IPS DF 4.7 (cell line): ENCODE measurements around the gene RAI1.

Experiments used
- DNase-seq: peaks from one replicate; pipeline ENCODE4 v3.0.0-alpha.2; 2013; ENCODE audit warnings: low spot score; ENCODE audit errors: extremely low read depth

Gene RAI1

DNA sequence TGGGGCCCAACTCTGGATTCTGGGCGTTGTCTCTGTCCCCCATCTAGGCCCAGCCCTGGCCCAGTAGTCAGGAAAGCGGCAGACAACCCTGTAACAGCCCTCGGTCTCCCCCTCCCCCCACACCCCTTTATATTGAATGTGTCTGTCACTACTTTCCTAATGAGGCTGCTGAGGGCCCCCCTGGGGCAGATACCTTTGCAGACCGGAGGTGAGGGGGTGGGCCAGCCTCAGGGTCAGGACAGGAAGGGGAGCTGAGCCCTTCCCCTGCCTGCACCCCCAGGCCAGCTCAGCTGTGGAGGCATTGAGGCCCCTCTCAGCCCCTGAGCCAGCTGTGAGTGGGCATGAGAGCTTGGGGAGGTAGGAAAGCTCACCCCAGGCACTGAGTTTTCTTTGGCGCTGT lies 17.1 kb downstream of the RAI1 start:
- no peak for DNase-seq

DNA sequence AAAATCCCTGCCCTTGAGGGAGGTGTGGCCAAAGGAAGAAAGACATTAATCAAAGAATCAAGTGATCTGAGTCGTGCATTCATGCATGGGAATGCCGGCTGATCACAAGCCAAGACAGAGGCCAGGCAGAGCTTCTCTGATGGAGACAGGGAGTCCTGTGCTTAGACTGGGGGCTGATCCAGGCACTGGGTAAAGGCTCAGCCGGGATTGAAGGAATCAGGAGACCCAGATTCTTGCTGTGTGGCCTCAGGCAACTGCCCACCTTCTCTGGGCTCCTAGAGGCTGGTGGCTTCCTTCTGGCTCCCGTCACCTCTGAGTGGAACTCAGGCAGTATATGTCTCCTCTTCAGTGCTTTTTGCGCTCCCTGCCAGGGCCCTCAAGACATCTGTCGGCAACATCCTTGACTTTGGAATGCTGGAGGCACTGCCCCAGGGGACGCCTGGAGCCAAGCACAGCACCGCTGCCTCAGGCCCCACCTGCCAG lies 17.7 kb downstream of the RAI1 start:
- no peak for DNase-seq

DNA sequence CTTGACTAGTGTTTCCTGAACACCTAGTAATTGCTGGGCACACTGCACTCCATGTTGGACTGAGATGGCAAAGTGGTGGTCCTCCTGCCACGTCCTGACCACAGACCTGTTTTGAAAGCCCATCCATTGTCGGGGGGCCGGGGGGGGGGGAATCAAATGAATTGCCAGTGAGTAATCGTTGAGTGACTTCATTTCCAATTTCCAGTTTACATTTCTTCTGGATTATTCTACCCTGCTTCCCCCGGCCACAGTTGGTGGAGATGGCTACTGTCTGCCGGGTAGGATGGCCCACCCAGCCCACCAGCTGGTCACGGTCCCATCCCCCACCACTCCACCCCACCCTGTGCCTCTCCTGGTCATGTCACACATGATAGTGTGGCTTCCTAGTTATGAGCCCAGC lies 18.2 kb downstream of the RAI1 start:
- DNase-seq = no peak

DNA sequence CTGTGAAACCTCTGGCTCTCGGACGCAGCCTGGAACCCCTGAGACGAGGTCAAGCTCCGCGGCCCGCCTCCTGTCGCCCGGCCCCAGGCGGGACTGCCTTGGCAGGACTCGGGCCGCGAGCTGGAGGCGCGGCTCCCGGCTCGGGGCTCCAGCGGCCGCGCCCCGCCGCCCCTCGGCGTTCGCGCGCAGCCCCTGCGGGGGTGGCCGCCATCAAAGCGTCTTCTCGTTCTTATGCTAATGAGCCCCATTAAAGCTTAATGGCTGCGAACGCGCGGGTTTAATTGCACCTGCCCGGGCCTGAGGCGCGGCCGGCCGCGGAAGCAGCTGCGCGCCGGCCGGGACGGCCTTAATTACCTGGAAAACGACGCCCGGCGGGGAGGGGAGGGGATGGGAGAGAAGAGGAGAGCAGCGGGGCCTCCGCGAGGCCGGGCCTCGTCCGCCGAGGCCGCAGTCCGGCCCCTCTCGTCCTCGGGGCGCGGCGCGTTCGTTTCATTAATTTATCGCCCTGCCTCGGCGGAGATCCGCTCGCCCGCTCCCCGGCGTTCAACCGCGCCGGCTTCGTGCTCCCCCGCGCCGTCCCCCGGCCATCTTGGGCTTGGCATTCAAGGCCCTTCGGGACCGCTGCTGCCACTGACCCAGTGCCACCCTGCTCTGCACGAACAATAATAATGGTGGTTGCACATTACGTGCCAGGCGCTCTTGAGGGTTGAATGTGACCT lies 19.2 kb downstream of the RAI1 start:
- no peak for DNase-seq

DNA sequence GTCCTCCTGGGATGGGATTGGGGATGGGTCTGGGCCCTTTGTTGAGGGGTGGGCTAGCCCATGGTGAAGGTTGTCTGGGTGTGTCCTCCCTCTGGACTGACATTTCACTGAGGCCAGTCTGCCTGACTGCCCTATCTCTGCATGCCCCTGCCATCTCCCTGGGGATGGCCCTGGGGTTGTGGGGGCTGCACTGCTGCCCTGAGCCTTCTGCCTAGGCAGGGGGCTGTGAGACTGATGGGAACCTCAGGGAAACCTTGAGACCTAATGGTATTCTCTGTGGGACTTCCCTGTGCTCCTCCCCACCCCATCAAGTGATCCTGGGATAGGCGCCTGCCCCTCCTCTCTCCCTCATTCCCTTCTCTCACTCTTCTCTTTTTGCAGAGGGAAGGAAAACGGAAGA lies 19.9 kb downstream of the RAI1 start:
- DNase-seq = no peak

DNA sequence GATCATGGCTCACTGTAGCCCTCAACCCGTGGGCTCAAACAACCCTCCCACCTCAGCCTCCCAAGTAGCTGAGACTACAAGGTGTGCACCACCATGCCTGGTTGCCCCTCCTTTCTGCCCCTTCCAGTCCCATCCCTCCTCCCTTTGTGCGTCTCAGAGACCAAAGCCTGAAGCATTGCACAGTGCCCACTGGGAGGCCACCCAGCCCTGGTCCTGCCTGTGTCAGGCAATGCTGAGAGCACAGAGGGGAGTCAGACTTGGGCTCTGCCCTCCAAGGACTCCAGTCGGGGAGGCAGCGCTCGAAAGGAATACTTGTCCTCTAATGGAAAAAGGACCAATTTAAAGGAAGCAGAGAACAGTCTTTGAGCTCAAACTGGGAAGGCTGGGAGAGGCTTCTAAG lies 20.4 kb downstream of the RAI1 start:
- DNase-seq = no peak

DNA sequence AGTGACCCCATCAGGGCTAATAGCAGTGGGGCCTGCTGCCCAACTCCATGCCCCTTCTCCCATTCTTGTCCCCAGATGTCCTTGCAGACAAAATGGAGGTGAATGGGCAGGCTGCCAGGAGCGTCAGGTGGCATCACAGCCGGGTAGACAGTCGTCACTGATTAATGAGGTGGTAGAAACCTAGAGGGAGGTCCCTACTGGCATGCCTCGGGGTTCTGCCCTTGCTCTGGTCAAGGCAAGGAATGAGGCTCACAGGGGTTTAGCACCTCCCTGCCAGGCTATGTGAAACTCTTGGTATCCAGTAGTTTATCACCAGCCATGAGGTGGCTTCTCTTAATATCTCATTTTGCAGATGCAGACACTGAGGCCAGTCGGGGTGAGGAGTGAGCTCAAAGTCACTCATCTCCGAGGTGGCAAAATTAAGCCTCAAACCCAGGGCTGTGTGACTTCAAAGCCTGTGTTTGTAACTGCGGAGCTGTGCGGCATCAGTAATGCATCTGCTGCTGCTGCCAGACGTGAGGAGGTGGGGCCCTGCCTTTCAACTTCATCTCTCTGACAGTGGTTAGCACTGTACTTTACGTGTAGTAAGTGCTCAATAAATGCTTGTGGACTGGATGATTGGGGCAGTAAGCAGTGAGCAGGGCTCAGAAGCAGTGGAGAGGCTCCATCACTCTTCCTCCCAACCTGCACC lies 21.3 kb downstream of the RAI1 start:
- no peak for DNase-seq

DNA sequence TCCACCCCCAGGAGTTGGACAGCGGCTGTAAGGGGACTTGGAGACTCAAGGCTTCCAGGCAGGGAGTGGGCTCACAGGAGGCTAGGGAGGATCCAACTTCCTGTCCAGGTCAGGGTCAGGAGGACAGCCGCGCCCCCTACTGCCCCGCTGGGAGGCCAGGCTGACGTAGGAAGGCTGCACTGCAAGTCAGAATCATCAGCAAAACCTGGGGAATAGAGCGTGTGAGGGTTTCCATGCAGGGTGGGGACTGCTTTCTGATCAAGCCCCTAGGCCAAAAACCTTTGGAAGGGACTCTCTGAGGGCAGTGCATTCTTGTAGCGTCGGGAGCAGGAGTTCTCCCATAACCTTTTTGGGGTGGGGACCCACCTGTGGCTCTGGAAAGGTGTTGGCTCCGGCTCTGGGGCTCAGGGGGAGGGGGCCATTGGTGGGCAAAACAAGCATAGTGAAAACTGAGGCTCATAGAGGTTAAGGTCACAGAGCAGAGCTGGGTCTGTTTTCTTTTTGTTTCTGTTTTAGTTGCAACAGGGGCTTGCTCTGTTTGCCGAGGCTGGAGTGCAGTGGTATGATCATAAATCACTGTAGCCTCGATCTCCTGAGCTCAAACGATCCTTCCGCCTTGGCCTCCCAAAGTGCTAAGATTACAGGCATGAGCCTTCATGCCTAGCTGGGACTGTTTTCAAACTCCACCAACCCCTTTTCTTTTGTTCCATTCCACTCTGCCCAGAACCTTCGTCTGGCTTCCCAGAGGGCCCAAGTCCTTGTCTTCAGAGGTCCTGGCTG lies 22.1 kb downstream of the RAI1 start:
- no peak for DNase-seq

DNA sequence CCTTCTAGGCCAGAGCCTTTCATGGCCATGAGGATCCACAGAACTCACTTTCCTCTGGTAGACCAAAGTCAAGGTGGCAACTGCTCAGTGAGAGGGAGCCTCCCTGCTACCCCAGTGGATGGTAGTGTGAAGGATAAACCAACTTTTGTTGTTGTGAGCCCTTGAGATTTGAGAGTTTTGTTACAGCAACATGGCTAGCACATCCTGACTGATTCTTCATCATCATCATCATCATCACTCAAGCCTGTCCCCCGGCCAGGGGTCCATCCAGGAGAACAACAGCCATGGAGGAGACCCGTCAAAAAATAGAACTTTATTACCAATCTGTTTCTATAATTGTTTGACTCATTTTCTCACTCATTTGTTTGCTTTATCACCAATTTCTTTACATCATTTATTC lies 23.7 kb downstream of the RAI1 start:
- DNase-seq = no peak

DNA sequence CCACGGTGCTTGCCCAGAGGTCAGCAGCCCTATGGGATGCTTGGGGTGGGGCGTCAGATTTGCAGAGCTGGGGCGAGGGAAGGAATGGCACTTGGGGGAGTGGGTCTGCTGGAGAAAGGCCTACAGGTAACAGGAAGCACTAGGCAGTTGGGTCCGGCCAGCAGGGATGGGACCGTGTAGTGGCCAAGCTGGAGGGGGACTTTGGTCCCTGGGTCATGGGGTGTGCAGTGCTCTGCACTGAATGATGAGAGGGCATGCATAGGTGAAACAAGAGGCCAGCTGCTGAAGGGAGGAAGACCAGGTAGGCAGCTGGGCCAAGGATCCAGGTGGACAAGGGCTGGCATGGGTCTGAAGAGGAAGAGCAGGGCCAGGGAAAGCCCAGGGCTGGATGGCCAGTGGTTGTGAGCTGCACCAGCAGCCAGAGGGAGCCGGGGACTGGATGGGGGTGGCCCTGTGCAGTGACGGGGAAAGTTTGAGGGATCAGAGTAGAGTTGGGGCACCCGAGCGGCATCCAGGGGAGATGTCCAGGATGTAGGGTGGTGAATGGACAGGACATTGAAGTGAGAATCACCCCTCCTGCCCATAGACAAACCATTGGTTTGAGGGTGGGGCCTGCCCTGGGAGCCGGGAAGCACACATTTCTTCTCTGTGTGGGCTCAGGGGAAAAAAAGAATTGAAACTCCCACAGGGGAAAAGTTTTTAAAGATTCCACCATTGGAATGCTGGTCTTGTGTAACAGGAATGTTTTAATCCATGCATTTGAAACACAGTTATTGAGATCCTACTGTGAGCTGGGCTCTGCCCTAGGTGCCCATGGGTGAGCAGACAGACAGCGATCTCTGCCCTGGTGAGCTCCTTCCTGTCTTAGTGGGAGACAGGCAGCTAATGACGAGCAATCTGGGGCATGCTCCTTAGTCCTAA lies 25.1 kb downstream of the RAI1 start:
- DNase-seq = no peak

DNA sequence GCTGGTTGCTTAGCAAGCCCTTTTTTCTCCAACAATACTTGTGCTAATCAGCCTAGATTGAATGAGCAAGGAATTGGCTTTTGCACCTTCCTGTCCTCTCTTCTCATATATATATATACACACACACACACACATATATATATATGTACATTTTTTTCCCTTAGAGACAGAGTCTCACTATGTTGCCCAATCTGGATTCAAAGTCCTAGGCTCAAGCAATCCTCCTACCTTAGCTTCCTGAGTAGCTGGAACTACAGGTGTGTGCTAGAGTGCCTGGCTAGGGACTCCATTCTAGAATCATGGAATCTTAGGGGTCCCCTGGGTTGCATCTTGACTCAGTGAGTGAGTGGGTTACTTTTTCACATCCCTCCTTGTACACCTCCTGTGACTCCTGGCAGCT lies 27.0 kb downstream of the RAI1 start:
- no peak for DNase-seq

DNA sequence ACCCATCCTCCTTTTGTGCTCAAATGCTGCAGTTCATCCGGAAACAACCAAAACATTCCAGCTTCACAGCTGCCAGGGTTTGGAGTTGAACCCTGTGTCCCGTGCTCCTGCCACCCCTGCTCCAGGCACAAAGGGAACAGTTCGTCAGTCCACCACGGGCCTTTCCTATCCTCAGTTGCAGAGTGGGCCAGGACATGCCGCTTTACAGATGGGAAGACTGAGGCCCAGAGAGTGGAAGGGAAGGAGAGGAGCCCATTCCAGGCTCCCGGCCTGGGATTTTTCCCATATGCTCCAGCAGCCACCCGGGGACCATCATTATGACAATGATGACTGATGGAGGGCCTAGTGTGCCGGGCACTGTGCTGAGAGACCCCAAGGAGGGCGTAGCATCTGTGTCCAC lies 27.6 kb downstream of the RAI1 start:
- no peak for DNase-seq

DNA sequence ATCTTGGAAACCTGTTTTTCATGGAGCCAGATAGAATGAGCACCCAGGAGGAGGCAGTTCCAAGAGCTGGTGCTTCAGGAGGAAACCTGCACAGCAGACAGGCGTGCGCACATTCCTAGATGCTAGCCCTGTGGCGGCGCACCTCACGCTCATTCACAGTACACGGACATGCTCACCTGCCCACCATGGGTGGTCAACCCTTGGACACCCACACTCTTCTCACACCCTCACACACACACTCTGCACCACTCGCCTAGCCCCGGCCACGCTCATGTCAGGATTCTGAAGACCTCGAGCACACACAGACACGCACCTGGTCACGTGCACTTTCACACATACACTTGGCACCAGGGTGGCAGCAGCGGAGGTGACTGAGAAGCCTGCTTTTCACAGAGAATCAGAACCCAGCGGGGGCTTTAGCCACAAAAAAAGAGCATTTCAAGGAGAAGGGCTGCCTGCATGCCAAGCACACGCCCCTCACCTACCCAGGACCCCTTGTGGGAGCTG lies 28.6 kb downstream of the RAI1 start:
- DNase-seq = no peak

DNA sequence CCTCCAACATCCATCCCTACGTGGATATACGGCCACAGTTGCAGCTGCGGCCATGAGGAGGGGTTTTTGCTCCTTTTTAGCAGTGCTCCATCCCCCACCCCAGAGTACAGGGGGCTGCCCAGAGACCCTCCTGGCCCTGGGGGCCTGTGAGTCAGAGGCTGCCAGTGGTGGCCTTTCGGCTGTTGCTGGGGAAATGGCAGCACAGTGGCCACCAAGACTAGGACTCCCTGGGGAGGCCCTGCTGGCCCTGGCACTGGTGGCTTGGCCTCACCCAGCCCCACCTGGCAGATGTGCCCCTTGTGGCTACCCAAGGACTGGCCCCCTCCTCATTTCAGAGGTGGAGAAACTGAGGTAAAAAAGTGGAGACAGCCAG lies 29.1 kb downstream of the RAI1 start:
- no peak for DNase-seq

DNA sequence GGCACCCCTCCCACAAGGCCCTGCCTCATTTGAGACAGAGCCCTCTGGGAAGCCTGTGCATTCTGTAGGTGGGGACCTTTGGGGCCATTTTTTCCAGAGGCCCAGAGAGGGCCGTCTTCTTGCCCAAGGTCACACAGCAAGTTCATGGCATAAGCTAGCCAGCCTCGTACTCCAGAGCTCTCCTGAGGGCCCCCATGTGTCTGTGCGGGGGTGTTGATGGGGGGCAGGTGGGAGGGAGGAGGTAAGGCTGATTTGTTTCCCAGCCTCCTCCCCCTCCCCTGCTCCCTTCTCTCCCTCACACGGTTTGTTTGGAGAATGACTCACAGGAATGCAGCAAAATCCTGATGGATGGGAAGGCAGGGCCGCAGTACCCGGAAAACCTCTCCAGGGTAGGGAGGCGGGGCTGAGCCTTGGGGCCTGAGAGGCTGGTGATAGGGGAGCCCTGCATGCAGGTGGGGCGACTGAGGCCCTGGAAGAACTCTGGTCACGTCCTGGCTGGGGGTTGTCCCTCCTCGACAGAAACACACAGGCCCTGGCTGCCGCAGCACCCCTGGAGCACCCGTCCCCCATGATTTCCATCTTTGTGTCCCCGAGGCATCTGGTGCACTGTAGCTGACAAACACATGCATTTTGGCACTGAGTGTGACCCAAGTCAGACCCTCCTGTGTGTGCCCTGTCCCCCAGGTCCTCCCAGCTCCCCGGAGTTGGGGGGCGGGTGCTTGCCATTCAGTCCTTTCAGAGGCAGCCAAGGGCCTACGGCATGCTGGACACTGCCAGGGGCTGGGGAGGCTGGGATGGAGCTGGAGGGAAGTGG lies 29.7 kb downstream of the RAI1 start:
- no peak for DNase-seq

DNA sequence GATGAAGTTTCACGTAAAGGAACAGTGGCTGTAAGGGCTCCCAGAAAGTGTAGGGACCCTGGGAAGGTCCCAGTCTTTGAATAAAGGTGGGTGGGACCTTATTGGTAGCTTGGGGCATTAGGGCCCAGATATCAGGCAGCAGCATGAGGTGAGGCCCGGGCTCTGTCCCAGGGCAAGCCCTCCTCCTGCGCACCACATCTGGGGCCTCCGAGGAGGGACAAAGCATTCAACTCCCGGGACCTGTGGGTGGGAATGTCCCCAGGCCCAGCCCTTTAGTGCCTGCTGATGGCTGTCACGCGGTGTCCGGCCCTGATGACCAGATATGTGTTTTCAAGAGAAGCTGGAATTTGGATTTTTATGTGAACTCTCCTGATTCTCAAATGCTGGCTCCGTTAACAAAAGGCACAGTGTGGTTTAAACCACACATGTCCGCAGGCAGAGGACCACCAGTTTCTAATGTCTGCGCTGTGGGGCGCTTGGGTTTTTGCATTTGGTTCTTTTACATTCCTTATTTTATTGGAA lies 30.4 kb downstream of the RAI1 start:
- no peak for DNase-seq

DNA sequence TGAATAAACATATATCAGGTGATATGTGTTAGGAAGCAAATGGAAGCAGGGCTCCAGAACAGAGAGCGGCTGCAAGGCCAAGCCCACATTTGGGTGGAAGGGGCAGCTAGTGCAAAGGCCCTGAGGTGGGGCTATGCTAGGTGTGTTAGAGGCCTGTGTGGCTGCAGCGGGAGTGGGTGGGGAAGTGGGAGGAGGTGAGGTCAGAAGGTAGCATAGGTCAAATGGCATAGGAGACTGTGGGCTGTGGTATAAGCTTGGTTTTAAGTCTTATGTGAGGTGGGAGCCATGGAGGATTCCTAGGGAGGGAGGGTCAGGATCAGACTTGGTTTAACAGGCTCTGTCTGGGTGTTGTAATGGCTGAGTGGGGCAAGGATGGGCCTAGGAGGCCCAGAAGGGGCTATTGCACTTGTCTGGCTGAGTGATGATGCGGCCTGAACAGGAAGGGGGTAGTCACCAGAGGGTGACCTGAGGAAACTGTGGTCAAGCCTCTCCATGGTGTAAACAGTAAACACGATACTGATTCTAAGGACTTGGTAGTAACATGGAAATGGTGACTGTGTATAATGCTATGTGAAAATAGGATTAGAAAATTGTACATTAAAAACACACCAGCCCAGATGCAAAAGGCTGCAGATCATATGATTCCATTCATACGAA lies 31.1 kb downstream of the RAI1 start:
- no peak for DNase-seq

DNA sequence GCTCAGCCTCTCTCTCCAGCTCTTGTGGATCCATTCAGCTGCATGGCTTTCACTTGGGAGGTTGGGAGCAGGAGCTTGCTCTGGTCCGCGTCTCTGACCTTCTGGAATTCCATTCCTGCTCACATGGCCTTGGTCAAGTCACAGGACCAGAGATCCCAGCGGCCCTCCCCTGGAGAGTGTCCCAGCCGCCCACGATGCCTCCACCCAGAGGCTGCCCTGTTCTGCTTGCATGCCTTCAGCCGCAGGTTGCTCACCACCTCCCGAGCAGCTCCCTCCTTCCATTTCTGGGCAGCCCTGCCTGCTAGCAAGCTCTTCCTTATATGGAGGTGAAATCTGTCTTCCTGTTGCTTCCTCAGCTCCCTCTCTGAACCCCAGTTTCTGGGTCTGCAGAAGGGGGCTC lies 32.6 kb downstream of the RAI1 start:
- DNase-seq = no peak

DNA sequence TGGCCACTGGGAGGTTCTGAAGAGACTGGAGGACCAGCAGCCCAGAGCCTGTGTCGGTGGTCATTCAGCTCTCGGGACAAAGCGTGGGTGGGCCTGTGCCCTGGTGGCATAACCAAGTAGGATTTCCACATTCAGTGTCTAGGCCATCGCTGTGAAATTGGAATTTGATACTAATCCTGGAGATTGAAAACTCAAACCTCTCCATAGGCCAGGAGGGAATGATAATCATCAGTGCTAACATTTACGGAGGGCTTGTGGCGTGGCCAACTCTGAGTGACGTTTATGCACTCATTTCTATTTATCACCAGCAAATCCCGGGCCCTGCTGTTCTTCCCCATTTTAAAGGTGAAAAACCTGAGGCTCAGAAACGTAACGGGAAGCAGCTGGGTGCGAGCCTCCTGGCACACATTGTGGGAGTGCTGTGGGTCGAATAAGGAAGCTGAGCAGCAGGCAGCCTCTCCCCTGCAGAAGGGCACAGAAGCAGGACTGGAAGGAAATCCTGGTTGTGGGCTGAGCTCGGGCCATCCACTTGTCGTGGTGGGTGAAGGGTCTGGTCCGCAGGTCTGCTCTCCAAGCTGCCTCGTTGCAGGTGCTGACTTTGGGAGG lies 33.1 kb downstream of the RAI1 start:
- no peak for DNase-seq
